Ovary (tissue), 3 donors: Measurements from ENCODE around the gene CTSL.

Experiments
- CTCF ChIP-seq, 3 donors: fragments of 450-650 bp in 2 of 3; fragments of 200-600 bp in 1 of 3; IDR thresholded peaks; one replicate each; pipeline versions ENCODE4 v1.5.1 to v1.8.0; 2016 to 2022; ENCODE audit warnings: antibody characterized with exemption in 3 of 3, mild to moderate bottlenecking in 1 of 3
- POLR2A ChIP-seq: fragments of 450-650 bp; IDR thresholded peaks from one replicate; pipeline ENCODE4 v1.6.1; 2017; ENCODE audit warnings: antibody characterized with exemption, mild to moderate bottlenecking, moderate library complexity
- donor health status: DM: no; HTN: no; CAD: no.

DNA sequence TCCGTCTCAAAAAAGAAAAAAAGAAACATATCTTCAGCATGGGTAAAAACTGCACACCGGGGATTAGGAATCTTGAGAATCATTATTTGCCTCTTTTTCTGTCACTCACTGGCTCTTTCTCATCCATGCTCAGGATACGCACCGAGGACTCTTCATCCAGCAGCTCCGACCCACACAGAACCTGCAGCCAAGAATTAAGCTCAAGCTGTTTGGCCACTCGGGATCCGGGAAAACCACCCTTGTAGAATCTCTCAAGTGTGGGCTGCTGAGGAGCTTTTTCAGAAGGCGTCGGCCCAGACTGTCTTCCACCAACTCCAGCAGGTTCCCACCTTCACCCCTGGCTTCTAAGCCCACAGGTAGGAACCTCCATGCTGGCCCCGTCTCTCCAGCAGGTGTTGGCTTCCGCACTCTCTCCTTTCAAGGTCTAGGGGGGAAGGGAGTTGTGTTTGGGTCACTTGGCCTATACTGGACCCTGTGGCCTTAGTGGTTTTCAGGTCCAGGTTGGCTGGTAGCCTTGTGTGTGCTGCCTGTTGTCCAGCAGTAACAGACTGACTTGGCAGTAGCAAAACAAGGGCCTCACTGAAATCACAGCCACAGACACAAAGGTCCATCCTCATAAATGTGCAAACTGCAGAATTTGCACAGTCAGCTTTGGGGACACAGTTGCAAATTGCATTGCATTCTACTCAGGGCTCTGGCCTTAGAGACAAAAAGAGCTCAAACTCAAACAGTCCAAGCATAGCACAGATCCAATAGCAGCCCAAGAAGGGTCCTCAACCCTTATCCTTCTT, 44.5 kb upstream of the CTSL start:
- TF ChIP-seq CTCF (IDR thresholded peaks at IDR 0.05) (no peak), POLR2A (no peak)
